Subcutaneous adipose tissue (tissue), 4 donors: ENCODE results near the gene GRIA1. TPM values are rescaled to one million over a fixed set of nuclear protein-coding genes. Genes with fewer than 3 reads are reported as not detected.

Experiments used
- small RNA-seq: library from RNA; depleted of rRNA; stranded (forward); fragments of <200 nt; gene quantifications from one replicate; pipeline ENCODE3, GENCODE V24; 2016
- total RNA-seq, 4 donors: library from RNA; depleted of rRNA; stranded (reverse); fragments of >200 nt; gene quantifications; one replicate each; pipeline ENCODE4 v1.1.0, GENCODE V29; 2016
- TF ChIP-seq, protein P1 (sequence below): fragments of 450-650 bp; IDR thresholded peaks from one replicate; pipeline ENCODE4 v1.5.1; 2016; ENCODE audit warnings: low read depth, mild to moderate bottlenecking, control low read depth, antibody characterized with exemption, moderate library complexity

The GRIA1 gene
- total RNA-seq, 4 donors from 2014 or later: 0.44 to 2.4 (median 2.0) TPM; not detected in 1

DNA sequence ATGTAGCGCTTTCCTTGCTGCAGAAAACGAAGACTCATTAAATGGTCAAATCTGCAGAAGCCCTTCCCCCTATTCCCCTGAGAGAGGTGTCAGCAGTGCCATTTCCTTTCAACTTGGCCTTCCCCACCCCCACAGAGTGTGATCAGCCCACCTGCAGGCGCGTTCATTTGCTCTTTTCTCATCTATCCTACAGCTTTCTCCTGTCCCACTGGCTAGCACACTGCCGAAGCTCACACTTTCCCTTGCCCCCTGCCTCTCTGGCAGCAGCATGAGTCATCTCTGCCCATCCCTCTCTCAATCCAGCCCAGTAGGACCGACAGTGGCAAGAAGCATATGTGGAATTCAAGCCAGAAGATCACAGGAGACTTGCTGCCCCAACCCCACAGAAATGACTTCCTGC lies 334.4 kb downstream of the GRIA1 start:
- TF ChIP-seq, protein P1, sequence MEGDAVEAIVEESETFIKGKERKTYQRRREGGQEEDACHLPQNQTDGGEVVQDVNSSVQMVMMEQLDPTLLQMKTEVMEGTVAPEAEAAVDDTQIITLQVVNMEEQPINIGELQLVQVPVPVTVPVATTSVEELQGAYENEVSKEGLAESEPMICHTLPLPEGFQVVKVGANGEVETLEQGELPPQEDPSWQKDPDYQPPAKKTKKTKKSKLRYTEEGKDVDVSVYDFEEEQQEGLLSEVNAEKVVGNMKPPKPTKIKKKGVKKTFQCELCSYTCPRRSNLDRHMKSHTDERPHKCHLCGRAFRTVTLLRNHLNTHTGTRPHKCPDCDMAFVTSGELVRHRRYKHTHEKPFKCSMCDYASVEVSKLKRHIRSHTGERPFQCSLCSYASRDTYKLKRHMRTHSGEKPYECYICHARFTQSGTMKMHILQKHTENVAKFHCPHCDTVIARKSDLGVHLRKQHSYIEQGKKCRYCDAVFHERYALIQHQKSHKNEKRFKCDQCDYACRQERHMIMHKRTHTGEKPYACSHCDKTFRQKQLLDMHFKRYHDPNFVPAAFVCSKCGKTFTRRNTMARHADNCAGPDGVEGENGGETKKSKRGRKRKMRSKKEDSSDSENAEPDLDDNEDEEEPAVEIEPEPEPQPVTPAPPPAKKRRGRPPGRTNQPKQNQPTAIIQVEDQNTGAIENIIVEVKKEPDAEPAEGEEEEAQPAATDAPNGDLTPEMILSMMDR: no peak

DNA sequence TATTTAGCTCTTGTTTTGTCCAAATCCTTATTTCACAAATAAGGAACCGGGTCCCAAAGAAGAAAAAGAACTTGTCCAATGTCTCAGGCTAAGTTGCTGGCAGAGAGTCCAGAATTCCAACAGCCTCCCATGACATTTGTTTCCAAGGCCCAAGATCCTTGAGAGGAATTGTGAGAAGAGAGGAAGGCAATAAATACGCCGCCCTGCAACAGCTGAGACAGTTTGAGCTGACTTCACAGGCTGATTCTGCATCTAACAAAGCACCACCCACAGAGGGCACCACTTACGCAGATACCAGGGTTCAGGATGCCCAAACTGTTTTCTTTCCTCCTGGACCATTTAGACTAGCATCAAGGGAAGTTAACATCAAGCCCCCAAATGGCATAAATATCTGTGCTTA lies 336.9 kb downstream of the GRIA1 start:
- TF ChIP-seq, protein P1: no peak

DNA sequence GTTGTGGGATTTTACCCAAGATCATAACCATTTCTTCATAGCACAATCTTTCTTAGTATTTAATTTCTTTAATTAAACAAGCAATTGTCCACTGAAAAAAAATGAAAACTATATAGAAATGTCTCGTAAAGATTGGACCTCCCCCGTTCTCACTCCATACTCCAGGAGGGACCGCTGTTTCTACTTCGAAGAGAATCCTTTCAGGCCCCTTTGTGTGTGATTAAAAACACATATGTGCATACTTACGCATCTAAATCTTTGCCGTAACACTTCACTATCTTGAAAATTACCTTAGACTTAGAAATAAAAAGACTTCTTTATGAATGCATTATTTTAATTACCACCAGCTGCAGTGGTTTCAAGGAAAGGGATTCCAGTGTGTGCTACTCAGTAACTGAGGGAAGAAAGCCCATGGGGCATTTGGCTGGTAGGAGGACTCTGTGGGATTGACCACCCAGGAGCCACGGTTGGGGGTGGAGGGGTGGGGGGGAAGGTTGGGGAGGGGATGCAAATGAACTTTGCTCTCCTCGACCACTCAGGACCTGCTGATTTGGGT lies 339.1 kb downstream of the GRIA1 start:
- TF ChIP-seq, protein P1: no peak

DNA sequence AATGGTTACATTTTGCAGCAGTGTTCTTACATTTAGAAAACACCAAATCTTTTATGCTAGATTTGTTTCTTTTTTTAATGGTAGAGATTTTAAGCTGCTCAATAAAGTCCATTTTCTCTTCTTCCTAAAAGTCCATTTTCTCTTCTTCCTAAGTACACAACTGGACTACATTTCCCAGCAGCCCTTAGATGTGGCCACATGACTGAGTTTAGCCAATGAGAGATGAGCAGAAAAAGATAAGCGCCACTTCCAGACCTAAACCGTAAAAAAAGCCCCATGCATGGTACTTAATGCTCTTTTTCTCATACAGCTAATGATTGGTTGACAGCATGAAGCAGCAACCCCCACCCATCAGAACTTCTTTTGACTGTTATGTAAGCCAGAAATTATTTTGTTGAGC lies 341.5 kb downstream of the GRIA1 start:
- TF ChIP-seq, protein P1: no peak

DNA sequence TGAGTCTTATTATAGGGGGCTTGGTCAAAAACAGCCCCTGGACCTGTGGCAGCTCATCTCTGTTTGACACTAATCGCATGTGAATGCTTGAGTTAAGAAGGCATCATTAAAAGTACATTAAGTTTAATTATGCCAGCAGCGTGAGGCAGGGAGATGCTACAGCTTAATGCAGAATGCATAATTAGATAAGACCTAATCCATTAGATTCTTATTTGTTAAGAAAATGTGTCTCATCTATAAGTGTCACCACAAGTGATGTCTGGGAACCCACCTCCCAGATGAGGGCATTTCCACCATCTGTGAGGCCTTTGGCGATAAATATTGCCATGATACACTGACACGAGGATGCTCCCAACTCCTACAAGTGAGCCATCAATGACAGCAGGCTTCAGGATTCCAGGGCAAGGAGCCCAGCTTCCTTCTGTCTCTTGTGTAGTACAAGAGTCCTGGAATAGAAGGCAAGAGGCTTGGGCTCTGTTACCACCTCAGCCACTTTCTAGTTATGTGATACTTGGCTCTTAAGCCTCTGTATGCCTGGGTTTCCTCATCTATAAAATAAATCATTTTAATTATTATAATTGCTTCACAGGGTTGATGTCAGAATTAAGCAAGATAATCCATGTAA lies 345.5 kb downstream of the GRIA1 start:
- TF ChIP-seq, protein P1: no peak

DNA sequence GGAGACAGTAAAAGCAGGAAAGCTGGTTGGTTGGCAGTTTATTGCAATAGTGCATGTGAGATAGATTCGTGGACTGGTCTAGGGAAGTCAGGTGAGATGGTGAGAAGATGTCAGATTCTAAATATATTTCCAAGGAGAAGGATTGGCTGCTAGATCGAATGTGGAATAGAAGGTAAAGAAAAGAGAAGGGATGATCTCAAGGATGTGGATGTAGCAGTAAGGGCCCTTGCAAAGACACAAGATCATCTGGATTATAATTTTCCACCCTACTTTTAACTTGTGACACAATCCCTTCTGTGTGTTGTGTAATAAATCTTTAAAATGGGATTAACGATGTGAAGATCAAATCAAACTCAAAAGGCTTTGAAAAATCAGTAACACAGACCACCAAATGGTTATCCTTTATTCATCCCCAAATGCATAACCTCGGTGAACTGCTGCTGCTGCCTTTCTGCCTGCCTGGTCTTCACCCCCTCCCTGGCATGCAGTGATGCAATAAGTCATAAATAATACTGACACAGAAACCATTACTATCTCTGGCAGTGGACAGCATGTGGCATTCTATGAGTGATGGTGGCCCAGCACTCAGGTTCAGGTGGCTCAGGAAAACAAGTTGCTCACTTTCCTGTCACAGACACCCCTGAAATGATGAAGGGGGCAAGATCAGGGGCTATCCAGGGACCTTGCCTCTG lies 369.9 kb downstream of the GRIA1 start:
- TF ChIP-seq, protein P1: no peak

Small RNAs within 50 kb of the gene (small RNA-seq; reads per million reads assigned to genes)
- not detected for gene RN7SL177P
